Measurements from ENCODE around the gene FANCL. TPM values are rescaled to one million over a fixed set of nuclear protein-coding genes. Genes with fewer than 3 reads are reported as not detected.

Gene FANCL
- total and polyA plus RNA-seq, 11 donors: 6.3 to 17.5 (median 9.8) TPM

- intact Hi-C loops (cut with DNase I): loop anchor here in 2 of 10 donors (10.0 kb wide), 1 partner anchor 94 kb away; the partner anchor contains the start of gene VRK2 (in 2 of the 2)
- DNase-seq (no peak), ATAC-seq (no peak)
- no peak for TF ChIP-seq CTCF (IDR thresholded peaks at IDR 0.05)
- no peak for TF ChIP-seq POLR2A (IDR thresholded peaks at IDR 0.05)
- no peak overlapping the region for H3K4me3 ChIP-seq
- WGBS, 4 donors: 80 to 84% (median 83%) methylated on average over 3 of the region's 3 CpGs
- H3K4me1 ChIP-seq: peaks cover 0 to 15% (median 6%) of the 10 kb centered on the region in 12 donors
- H3K27me3 ChIP-seq: no peaks in the 10 kb centered on the region
- no peaks in the 10 kb centered on the region for H3K9me3 ChIP-seq
- H3K27ac ChIP-seq: no peak overlapping the region
- peaks cover 0 to 33% (median 12%) of the 10 kb centered on the region in 9 donors for H3K36me3 ChIP-seq
These were observed 102.6 kb downstream of the FANCL start for GRCh38 chr2:58138396-58139030.

- Histone ChIP-seq H3K4me3 (no peak overlapping the region), H3K27ac (no peak overlapping the region), H3K27me3 (no peaks in the 10 kb centered on the region), H3K36me3 (peaks cover 0 to 32% (median 13%) of the 10 kb centered on the region in 9 donors), H3K9me3 (no peaks in the 10 kb centered on the region), H3K4me1 (peaks cover 0 to 15% (median 6%) of the 10 kb centered on the region in 12 donors)
- WGBS, 4 donors: 71 to 83% (median 80%) methylated on average over 1 of the region's 1 CpG
- TF ChIP-seq POLR2A (IDR thresholded peaks at IDR 0.05): no peak
- no peak for TF ChIP-seq CTCF (IDR thresholded peaks at IDR 0.05)
- ATAC-seq (peak in 2 of 4 donors; percentile 69 to 75), DNase-seq (peak in 4 of 5 donors; percentile 23 to 49 (median 38))
- intact Hi-C loops (cut with DNase I): loop anchor here in 2 of 10 donors (10.0 kb wide), 1 partner anchor 93 kb away; the partner anchor contains the start of gene VRK2 (in 2 of the 2)
These were observed 103.3 kb downstream of the FANCL start for GRCh38 chr2:58137856-58138255.

GRCh38 chr2:58137221-58137620 lies 103.9 kb downstream of the FANCL start:
- peaks cover 0 to 33% (median 19%) of the 10 kb centered on the region in 9 donors for H3K36me3 ChIP-seq
- intact Hi-C loops (cut with DNase I): loop anchor here in 2 of 10 donors (10.0 kb wide), 1 partner anchor 92 kb away; the partner anchor contains the start of gene VRK2 (in 2 of the 2)

More at GRCh38 chr2:58137221-58137620, 103.9 kb downstream of the FANCL start:
- Histone ChIP-seq H3K4me3 (no peak overlapping the region), H3K27me3 (no peaks in the 10 kb centered on the region), H3K4me1 (peaks cover 0 to 15% (median 6%) of the 10 kb centered on the region in 12 donors), H3K9me3 (no peaks in the 10 kb centered on the region), H3K27ac (no peak overlapping the region)
- DNase-seq (no peak), ATAC-seq (peak in 2 of 4 donors; percentile 55 to 58)
- TF ChIP-seq POLR2A (IDR thresholded peaks at IDR 0.05) (no peak), CTCF (IDR thresholded peaks at IDR 0.05) (no peak)

Data from heart left ventricle (tissue), 16 donors.